GM12878 (cell line): ENCODE results near the gene REST.

ENCODE experiments used
- ASH2L ChIP-seq: fragments of 300-600, 200-600 bp; sonication (generic); IDR thresholded peaks from 2 replicates; pipeline ENCODE4 v1.6.1; 2017; ENCODE audit warnings: low read depth, mild to moderate bottlenecking, borderline replicate concordance
- EZH2 ChIP-seq: IDR thresholded peaks from 2 replicates; pipeline ENCODE4 v1.6.1; 2012; ENCODE audit warnings: low read depth, mild to moderate bottlenecking, control low read depth, inconsistent platforms, low read length, borderline replicate concordance; ENCODE audit not compliant: control insufficient read depth
- MXI1 ChIP-seq: fragments of 150-350 bp; IDR thresholded peaks from 2 replicates; pipeline ENCODE4 v1.6.1; 2011; ENCODE audit warnings: low read depth, mild to moderate bottlenecking, inconsistent platforms, low read length, improper control_type of control experiment
- ZNF274 ChIP-seq: IDR thresholded peaks from one replicate; pipeline ENCODE4 v1.8.0; 2011; ENCODE audit not compliant: insufficient read length, insufficient read depth
- TF ChIP-seq, protein P1 (sequence below): IDR thresholded peaks from 2 replicates; pipeline ENCODE4 v1.6.1; 2011; ENCODE audit warnings: low read depth, low read length, improper control_type of control experiment, borderline replicate concordance

DNA sequence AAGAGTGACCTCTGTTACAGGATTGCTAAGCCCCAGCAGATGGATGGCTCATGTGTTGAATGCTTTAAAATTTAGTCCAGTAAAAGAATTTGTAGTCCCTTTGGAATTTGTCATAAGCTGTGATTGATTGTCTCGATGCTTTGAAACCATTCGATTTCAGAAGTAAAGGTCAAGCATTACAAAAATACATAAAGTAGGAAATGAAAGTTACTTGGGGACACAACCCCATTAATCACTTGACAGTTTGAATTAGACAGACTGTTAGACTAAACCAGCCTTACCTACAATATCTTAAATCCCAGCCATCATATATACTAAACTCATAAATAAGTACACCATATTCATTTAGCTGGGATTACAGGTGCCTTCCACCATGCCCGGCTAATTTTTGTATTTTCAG is 6.6 kb downstream of the REST start:
- TF ChIP-seq ASH2L = no peak
- TF ChIP-seq, protein P1, sequence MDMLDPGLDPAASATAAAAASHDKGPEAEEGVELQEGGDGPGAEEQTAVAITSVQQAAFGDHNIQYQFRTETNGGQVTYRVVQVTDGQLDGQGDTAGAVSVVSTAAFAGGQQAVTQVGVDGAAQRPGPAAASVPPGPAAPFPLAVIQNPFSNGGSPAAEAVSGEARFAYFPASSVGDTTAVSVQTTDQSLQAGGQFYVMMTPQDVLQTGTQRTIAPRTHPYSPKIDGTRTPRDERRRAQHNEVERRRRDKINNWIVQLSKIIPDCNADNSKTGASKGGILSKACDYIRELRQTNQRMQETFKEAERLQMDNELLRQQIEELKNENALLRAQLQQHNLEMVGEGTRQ = no peak
- TF ChIP-seq ZNF274 = no peak
- TF ChIP-seq MXI1 = no peak
- no peak for TF ChIP-seq EZH2
